Globus pallidus (tissue), 1 donor: ENCODE results near the gene SUPT20H.
A peak's percentile ranks its signal among the peaks of the same experiment; 100 is the strongest.

Experiments used
- DNase-seq: peaks from one replicate; pipeline ENCODE4 v3.0.0-alpha.2; 2015; ENCODE audit warnings: low spot score

Gene SUPT20H

GRCh38 chr13:37058910-37059847, at the start of gene SUPT20H:
Gene SUPT20H, minus strand, starts transcription at chr13:37059688. Its CDS starts 8,198 bp downstream, at chr13:37051490.
- peak; percentile 88 for DNase-seq

- peak; percentile 60 for DNase-seq
These were observed 49.7 kb upstream of the SUPT20H start for GRCh38 chr13:37109051-37109678.

GRCh38 chr13:37107868-37108267, 48.4 kb upstream of the SUPT20H start:
- DNase-seq, result no peak

GRCh38 chr13:37107456-37107855, 48.0 kb upstream of the SUPT20H start:
- no peak for DNase-seq

- DNase-seq, result no peak
These were observed 47.2 kb upstream of the SUPT20H start for GRCh38 chr13:37106642-37107041.

GRCh38 chr13:37105251-37105714, 45.8 kb upstream of the SUPT20H start, which contains the start of gene CSNK1A1L:
Gene CSNK1A1L, minus strand, starts transcription at chr13:37105664. Its CDS starts 408 bp downstream, at chr13:37105256.
- DNase-seq, result no peak

GRCh38 chr13:37102896-37103295, 43.4 kb upstream of the SUPT20H start:
- no peak for DNase-seq

GRCh38 chr13:37101201-37101600, 41.7 kb upstream of the SUPT20H start:
- no peak for DNase-seq

- DNase-seq, result no peak
These were observed 41.2 kb upstream of the SUPT20H start for GRCh38 chr13:37100731-37101130.

- no peak for DNase-seq
These were observed 37.6 kb upstream of the SUPT20H start for GRCh38 chr13:37097076-37097475.

GRCh38 chr13:37094840-37095239, 35.4 kb upstream of the SUPT20H start:
- no peak for DNase-seq

- no peak for DNase-seq
These were observed 34.6 kb upstream of the SUPT20H start for GRCh38 chr13:37094099-37094498.

- no peak for DNase-seq
These were observed 32.3 kb upstream of the SUPT20H start for GRCh38 chr13:37091835-37092234.

- no peak for DNase-seq
These were observed 31.4 kb upstream of the SUPT20H start for GRCh38 chr13:37090912-37091311.

GRCh38 chr13:37089495-37089894, 30.0 kb upstream of the SUPT20H start:
- no peak for DNase-seq

GRCh38 chr13:37087486-37087885, 28.0 kb upstream of the SUPT20H start:
- DNase-seq, result no peak

- no peak for DNase-seq
These were observed 26.1 kb upstream of the SUPT20H start for GRCh38 chr13:37085606-37086005.

GRCh38 chr13:37076818-37077217, 17.3 kb upstream of the SUPT20H start:
- DNase-seq, result no peak

- no peak for DNase-seq
These were observed 15.7 kb upstream of the SUPT20H start for GRCh38 chr13:37075164-37075563.

GRCh38 chr13:37074703-37075102, 15.2 kb upstream of the SUPT20H start:
- peak; percentile 38 for DNase-seq

GRCh38 chr13:37072024-37072423, 12.5 kb upstream of the SUPT20H start:
- no peak for DNase-seq

GRCh38 chr13:37070956-37071355, 11.5 kb upstream of the SUPT20H start:
- no peak for DNase-seq

GRCh38 chr13:37070145-37070695, 10.7 kb upstream of the SUPT20H start:
- DNase-seq, result no peak
